Ovary (tissue), 9 donors: ENCODE measurements around the gene CCL2. TPM values are rescaled to one million over a fixed set of nuclear protein-coding genes. Genes with fewer than 3 reads are reported as not detected.

ENCODE experiments used
- DNase-seq, 5 donors: peaks; one replicate each; pipeline ENCODE4 v3.0.0-alpha.2; 2019 to 2020
- H3K27ac ChIP-seq, 2 donors: fragments of 200-600 bp; one replicate each; pipeline versions ENCODE4 v1.5.1 to v1.8.0; 2019 to 2022
- H3K27me3 ChIP-seq: fragments of 200-600 bp; one replicate; pipeline ENCODE4 v1.8.0; 2022
- H3K36me3 ChIP-seq: fragments of 200-600 bp; sonication (generic); one replicate; pipeline ENCODE4 v1.5.1; 2019
- H3K4me1 ChIP-seq: one replicate; pipeline ENCODE4 v1.8.1; 2013; ENCODE audit warnings: mild to moderate bottlenecking, moderate library complexity; ENCODE audit not compliant: insufficient read depth
- H3K4me3 ChIP-seq: fragments of 200-600 bp; sonication (generic); one replicate; pipeline ENCODE4 v1.5.1; 2017
- H3K9me3 ChIP-seq, 2 donors: fragments of 200-600 bp in 1 of 2; sonication (generic) in 1 of 2; one replicate each; pipeline versions ENCODE4 v1.5.1 to v1.8.1; 2013 to 2019; ENCODE audit warnings: mild to moderate bottlenecking in 1 of 2, moderate library complexity in 1 of 2
- EP300 ChIP-seq: sonication (generic); formaldehyde crosslinking; IDR thresholded peaks from one replicate; pipeline ENCODE4 v1.6.1; 2017; ENCODE audit warnings: antibody characterized with exemption
- POLR2A ChIP-seq: fragments of 450-650 bp; IDR thresholded peaks from one replicate; pipeline ENCODE4 v1.6.1; 2017; ENCODE audit warnings: antibody characterized with exemption, mild to moderate bottlenecking, moderate library complexity
- WGBS, 3 donors: extraction: QIAGEN DNeasy Blood & Tissue Kit in 1 of 3; methylation state at CpG; one replicate each; pipeline versions ENCODE4 v1.1.5 to v1.1.7; 2013 to 2017; 5-methylcytosine and 5-hydroxymethylcytosine counted together
- intact Hi-C, 4 donors: fragments of 100-400 bp; cut with DNase I; formaldehyde crosslinking; loops; one replicate each; pipeline versions ENCODE4 v1.11.0 to v1.15.1; 2022 to 2023
- polyA plus RNA-seq, 2 donors: library from polyadenylated mRNA; stranded (reverse); fragments of 200-250 nt in 1 of 2; fragments of 350-450 nt in 1 of 2; fragmentation: Illumina TruSeq in 1 of 2; extraction: RNeasy Lipid Tissue Mini Kit (QIAGEN cat#74804) in 1 of 2; gene quantifications; one replicate each; pipeline ENCODE4 v1.2.3, GENCODE V29; 2013 to 2014
- total RNA-seq, 7 donors: library from RNA; depleted of rRNA in 2 of 7; stranded (reverse); fragments of >200 nt in 2 of 7; fragmentation: NEBNext Ultra II Directional in 3 of 7; extraction: Animal tissue kit (Norgen Biotek cat#: 25700) in 3 of 7; gene quantifications; one replicate each; pipeline versions ENCODE4 v1.1.0 to v1.2.4, GENCODE V29; 2016 to 2023
- TF ChIP-seq, protein P1 (sequence below), 3 donors: fragments of 450-650 bp in 2 of 3; fragments of 200-600 bp in 1 of 3; IDR thresholded peaks; one replicate each; pipeline versions ENCODE4 v1.5.1 to v1.8.0; 2016 to 2022; ENCODE audit warnings: antibody characterized with exemption in 3 of 3, mild to moderate bottlenecking in 1 of 3
- donor health status: DM: no; HTN: no; CAD: no; lungs with moderate emphysema.
- donor health status: DM: no; HTN: no; CAD: no.
- donor health status: Bipolar disorder and iron deficiency.
- donor health status: DM: yes; HTN: yes; CAD: no.
- donor health status: DM: no; HTN: no; CAD: no.
- donor health status: DM: yes; HTN: yes; CAD: no.

CCL2 gene
- total and polyA plus RNA-seq, 9 donors: 5.0 to 156 (median 31.5) TPM

DNA sequence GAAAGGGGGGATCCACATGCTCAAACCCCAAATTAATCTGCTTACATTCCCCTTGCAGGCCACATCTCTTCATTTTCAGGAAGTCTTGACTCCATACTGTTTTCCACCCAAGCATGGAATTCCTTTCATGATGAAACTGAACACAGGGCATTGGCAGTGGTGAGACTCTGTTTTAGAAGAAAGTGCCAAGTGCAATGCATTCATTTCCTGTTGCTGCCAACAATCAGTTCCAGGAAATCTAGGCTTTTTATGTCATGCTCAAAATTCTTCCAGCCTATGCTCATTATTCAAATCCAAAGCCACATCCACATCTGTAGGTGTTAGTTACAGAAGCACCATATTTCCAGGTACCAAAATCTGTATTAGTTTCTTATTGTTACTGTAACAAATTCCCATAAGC is 4.1 kb downstream of the CCL2 start:
- no peaks in the 10 kb centered on the region for H3K27me3 ChIP-seq
- no peak overlapping the region for H3K4me3 ChIP-seq
- peaks cover 4% of the 10 kb centered on the region for H3K4me1 ChIP-seq
- no peaks in the 10 kb centered on the region for H3K9me3 ChIP-seq
- no peaks in the 10 kb centered on the region for H3K36me3 ChIP-seq
- intact Hi-C loops: loop anchor here in 1 of 4 donors (10.0 kb wide), 1 partner anchor 856 kb away; the partner anchor contains the start of gene RAD51D
- TF ChIP-seq POLR2A (no peak), EP300 (no peak)
- TF ChIP-seq, protein P1, sequence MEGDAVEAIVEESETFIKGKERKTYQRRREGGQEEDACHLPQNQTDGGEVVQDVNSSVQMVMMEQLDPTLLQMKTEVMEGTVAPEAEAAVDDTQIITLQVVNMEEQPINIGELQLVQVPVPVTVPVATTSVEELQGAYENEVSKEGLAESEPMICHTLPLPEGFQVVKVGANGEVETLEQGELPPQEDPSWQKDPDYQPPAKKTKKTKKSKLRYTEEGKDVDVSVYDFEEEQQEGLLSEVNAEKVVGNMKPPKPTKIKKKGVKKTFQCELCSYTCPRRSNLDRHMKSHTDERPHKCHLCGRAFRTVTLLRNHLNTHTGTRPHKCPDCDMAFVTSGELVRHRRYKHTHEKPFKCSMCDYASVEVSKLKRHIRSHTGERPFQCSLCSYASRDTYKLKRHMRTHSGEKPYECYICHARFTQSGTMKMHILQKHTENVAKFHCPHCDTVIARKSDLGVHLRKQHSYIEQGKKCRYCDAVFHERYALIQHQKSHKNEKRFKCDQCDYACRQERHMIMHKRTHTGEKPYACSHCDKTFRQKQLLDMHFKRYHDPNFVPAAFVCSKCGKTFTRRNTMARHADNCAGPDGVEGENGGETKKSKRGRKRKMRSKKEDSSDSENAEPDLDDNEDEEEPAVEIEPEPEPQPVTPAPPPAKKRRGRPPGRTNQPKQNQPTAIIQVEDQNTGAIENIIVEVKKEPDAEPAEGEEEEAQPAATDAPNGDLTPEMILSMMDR (IDR thresholded peaks at IDR 0.05): no peak
- H3K27ac ChIP-seq: no peak overlapping the region
- no peak for DNase-seq

DNA sequence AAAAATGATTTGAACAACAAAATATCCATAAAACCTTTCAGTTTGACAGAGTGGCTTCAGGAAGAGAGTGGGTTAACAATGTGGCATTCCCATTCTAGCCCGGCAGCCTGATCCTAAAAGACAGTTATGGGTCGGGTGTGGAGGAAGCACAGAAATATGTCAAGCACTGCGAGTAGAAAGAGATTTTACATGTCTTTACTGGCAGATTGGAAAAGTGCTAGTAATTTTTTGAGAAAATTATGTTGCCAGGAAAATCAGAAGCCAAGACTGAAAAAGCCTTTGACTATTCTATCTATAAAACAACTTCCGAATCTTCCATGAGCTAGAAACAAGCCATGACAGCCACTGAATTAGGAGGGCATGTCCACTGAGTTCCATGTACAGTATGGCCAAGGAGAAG is 5.8 kb downstream of the CCL2 start:
- Histone ChIP-seq H3K4me1 (no peaks in the 10 kb centered on the region), H3K27ac (no peak overlapping the region), H3K36me3 (no peaks in the 10 kb centered on the region), H3K9me3 (no peaks in the 10 kb centered on the region), H3K4me3 (no peak overlapping the region), H3K27me3 (no peaks in the 10 kb centered on the region)
- 36 to 46% (median 38%) methylated on average over 4 of the region's 4 CpGs for WGBS, 3 donors
- intact Hi-C loops: no loop called here
- no peak for DNase-seq
- TF ChIP-seq POLR2A (no peak), EP300 (no peak)
- TF ChIP-seq, protein P1 (IDR thresholded peaks at IDR 0.05): no peak

DNA sequence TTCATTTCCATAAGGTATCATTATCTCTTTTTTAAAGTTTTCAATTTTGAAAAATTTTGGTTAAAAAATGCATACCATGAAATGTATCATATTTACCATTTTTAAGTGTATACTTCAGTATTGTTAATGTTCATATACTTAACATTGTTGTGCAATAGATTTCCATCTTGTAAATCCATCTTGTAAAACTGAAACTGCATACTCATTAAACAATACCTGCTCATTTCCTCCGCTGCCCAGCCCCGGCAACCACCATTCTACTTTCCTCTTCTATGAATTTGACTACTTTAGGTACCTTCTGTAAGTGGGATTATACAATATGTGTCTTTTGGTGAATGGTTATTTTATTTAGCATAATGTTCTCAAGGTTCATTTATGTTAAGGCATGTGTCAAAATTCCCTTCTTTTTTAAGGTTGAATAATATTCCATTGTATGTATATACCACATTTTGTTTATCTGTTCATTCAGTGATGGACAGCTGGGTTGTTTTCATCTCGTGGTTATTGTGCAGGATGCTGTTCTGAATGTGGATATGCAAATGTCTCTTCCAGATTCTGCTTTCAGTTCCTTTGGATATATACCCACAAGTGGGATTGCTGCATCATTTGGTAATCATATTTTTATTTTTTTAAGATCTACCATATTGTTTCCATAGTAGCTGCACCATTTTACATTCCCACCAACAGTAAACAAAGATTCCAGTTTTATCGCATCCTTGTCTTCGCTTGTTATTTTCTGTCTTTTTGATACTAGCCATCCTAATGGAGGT is 6.7 kb downstream of the CCL2 start:
- Histone ChIP-seq H3K36me3 (no peaks in the 10 kb centered on the region), H3K4me1 (no peaks in the 10 kb centered on the region), H3K27me3 (no peaks in the 10 kb centered on the region), H3K9me3 (no peaks in the 10 kb centered on the region), H3K27ac (no peak overlapping the region), H3K4me3 (no peak overlapping the region)
- TF ChIP-seq, protein P1 (IDR thresholded peaks at IDR 0.05): no peak
- no peak for TF ChIP-seq POLR2A
- no peak for TF ChIP-seq EP300
- intact Hi-C loops: no loop called here
- WGBS, 3 donors: 88 to 91% (median 89%) methylated on average over 5 of the region's 5 CpGs
- DNase-seq: no peak

DNA sequence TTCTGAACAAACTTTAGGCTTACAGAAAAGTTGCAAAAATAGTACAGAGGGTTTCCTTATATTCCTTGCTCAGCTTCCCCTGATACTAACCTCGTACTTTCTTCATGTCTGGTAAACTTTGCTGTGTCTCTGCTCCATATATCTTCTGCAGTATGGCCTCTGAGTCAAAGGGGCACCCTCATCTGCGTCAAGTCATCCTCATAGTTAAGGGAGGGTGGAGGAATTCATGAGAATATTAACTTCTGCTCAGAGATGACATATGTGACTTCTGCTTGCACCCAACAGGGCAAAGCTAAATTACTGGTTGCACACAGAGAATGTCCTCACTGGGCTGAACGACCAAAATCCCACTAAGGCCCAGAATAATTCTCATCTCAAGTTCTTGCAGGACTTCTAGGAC is 10.6 kb downstream of the CCL2 start:
- no peak overlapping the region for H3K27ac ChIP-seq
- no peaks in the 10 kb centered on the region for H3K36me3 ChIP-seq
- DNase-seq: no peak
- 37 to 57% (median 38%) methylated on average over 3 of the region's 3 CpGs for WGBS, 3 donors
- TF ChIP-seq, protein P1 (IDR thresholded peaks at IDR 0.05): no peak
- TF ChIP-seq EP300 (no peak), POLR2A (no peak)
- H3K4me1 ChIP-seq: no peaks in the 10 kb centered on the region
- no peak overlapping the region for H3K4me3 ChIP-seq
- H3K27me3 ChIP-seq: no peaks in the 10 kb centered on the region
- no peaks in the 10 kb centered on the region for H3K9me3 ChIP-seq
- intact Hi-C loops: no loop called here
